ENCODE data around the gene AASDHPPT. TPM values are rescaled to one million over a fixed set of nuclear protein-coding genes. Genes with fewer than 3 reads are reported as not detected.

AASDHPPT gene
- total RNA-seq, 4 donors from 2014 or later = 3.4 to 25.7 (median 14.9) TPM

DNA sequence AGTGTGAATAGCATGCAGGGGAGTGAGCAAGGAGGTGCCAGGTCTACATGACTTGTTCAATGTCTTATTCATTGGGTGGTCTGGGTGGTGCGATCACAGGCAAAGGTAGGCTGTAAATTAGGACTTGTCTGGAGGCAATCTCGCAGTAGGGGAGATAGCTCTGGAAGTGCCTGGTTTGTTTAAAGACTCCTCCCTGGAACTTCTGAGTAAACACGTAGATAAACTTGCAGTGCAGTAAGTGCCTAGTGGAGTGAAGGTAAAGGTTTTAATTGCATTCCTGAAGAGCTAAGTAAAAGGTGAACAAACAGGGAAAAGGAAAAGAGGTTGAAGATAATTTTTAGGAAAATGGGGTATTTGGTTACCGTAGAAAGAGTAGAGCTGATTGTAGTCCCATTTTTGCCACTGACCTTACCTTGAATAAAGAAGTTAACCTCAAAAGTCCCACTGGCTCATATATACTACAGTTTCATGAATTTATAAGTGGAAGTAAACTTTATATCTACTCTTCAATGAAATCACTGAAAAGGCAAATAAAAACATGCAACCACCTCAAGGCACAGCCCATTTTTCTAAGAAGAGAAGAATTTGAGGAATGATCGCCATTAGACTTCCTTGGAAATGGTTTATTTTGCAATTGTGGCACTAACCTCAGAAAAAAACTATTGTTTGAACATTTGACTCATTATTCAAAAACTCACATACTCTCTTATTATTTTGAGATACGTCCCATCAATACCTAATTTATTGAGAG is 44.3 kb downstream of the AASDHPPT start:
- Histone ChIP-seq H3K36me3 (no peaks in the 10 kb centered on the region), H3K27ac (no peak overlapping the region), H3K27me3 (no peaks in the 10 kb centered on the region), H3K9me3 (no peaks in the 10 kb centered on the region), H3K4me1 (no peaks in the 10 kb centered on the region), H3K4me3 (no peak overlapping the region)
- in situ Hi-C loops (cut with MboI; ENCODE audit: low pct_ligation_motif_present in 1 of 4, low pct_unique_long_range_greater_than_20kb in 1 of 4, low sequenced_read_pairs in 3 of 4) = no loop called here
- intact Hi-C loops (cut with DNase I; ENCODE audit: low total_unique reads) = no loop called here
- 46 to 56% methylated on average over 6 of the region's 6 CpGs for WGBS, 2 donors (ENCODE audit: low coverage in 1 of 2)
- no peak for TF ChIP-seq POLR2A (IDR thresholded peaks at IDR 0.05)
- DNase-seq = no peak

DNA sequence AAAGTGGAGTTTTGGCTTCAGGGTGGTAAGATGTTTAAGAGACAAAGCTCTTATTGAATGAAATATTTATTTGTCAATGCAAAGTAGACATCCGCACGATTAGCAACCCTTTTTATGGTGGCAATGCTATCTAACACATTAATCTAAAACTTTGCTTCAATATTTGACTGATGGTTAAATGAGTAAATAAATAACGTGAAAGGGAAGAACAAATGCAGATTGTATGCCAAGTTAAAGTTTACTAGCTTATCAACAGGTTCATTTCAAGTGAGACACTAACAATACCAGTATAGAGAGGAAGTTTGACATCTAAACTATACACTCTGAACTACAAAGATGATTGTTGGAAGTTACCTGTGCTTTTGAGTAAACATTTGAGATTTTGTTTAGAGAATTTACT is 50.1 kb downstream of the AASDHPPT start:
- no peak overlapping the region for H3K4me3 ChIP-seq
- in situ Hi-C loops (cut with MboI; ENCODE audit: low pct_ligation_motif_present in 1 of 4, low pct_unique_long_range_greater_than_20kb in 1 of 4, low sequenced_read_pairs in 3 of 4) (no loop called here), intact Hi-C loops (cut with DNase I; ENCODE audit: low total_unique reads) (no loop called here)
- 31 to 40% methylated on average over 3 of the region's 3 CpGs for WGBS, 2 donors (ENCODE audit: low coverage in 1 of 2)
- H3K9me3 ChIP-seq = no peaks in the 10 kb centered on the region
- no peak overlapping the region for H3K27ac ChIP-seq
- no peaks in the 10 kb centered on the region for H3K36me3 ChIP-seq
- DNase-seq = no peak
- no peak for TF ChIP-seq POLR2AphosphoS5 (IDR thresholded peaks at IDR 0.05)
- no peak for TF ChIP-seq POLR2A (IDR thresholded peaks at IDR 0.05)
- no peak for TF ChIP-seq EP300 (IDR thresholded peaks at IDR 0.05; ENCODE audit: low read depth)
- TF ChIP-seq, protein P1, sequence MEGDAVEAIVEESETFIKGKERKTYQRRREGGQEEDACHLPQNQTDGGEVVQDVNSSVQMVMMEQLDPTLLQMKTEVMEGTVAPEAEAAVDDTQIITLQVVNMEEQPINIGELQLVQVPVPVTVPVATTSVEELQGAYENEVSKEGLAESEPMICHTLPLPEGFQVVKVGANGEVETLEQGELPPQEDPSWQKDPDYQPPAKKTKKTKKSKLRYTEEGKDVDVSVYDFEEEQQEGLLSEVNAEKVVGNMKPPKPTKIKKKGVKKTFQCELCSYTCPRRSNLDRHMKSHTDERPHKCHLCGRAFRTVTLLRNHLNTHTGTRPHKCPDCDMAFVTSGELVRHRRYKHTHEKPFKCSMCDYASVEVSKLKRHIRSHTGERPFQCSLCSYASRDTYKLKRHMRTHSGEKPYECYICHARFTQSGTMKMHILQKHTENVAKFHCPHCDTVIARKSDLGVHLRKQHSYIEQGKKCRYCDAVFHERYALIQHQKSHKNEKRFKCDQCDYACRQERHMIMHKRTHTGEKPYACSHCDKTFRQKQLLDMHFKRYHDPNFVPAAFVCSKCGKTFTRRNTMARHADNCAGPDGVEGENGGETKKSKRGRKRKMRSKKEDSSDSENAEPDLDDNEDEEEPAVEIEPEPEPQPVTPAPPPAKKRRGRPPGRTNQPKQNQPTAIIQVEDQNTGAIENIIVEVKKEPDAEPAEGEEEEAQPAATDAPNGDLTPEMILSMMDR (IDR thresholded peaks at IDR 0.05) = no peak
- no peaks in the 10 kb centered on the region for H3K27me3 ChIP-seq
- no peaks in the 10 kb centered on the region for H3K4me1 ChIP-seq

DNA sequence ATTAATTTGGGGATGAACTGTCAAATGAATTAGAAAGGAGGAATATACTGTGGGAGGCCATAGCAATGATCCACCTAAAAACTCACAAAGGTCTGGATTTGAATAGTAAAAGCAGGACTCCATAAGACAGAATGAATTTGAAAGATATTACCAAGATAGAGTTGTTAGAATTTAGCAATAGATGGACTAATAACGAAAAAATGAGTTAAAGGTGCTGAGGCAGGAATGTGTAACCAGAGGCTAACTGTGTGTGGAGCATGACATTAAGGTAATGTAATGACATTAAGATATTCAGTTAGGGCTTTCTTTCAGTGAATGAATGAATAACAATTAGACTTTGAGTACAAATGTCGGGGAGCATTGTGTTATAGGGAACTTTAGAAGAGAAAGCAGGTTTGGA is 51.3 kb downstream of the AASDHPPT start:
- Histone ChIP-seq H3K9me3 (no peaks in the 10 kb centered on the region), H3K27me3 (no peaks in the 10 kb centered on the region), H3K36me3 (no peaks in the 10 kb centered on the region), H3K4me1 (no peaks in the 10 kb centered on the region), H3K27ac (no peak overlapping the region), H3K4me3 (no peak overlapping the region)
- DNase-seq = no peak
- TF ChIP-seq, protein P1 (IDR thresholded peaks at IDR 0.05) = no peak
- TF ChIP-seq POLR2A (IDR thresholded peaks at IDR 0.05) (no peak), EP300 (IDR thresholded peaks at IDR 0.05; ENCODE audit: low read depth) (no peak), POLR2AphosphoS5 (IDR thresholded peaks at IDR 0.05) (no peak)
- in situ Hi-C loops (cut with MboI; ENCODE audit: low pct_ligation_motif_present in 1 of 4, low pct_unique_long_range_greater_than_20kb in 1 of 4, low sequenced_read_pairs in 3 of 4) (no loop called here), intact Hi-C loops (cut with DNase I; ENCODE audit: low total_unique reads) (no loop called here)
- WGBS, 2 donors (ENCODE audit: low coverage in 1 of 2) = 62 to 65% methylated on average over 2 of the region's 2 CpGs

DNA sequence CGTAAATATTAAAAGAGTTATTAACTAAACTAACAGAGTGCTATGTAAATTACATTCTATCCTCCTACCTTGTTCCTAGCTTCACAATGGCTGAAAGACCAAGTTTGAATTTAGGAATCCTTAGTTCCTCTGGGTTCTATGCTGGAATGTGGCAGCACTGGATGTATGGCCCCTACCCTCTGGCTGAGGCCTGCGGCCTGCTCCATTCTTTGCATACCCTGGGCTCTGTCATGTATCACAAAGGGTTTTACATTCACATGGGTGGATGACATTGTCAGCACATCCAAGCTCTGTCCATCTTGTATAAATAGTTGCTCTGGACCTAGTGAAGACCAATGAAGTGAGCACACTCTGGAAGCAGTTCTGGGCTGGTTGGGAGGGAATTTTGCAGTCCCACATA is 54.5 kb downstream of the AASDHPPT start:
- intact Hi-C loops (cut with DNase I; ENCODE audit: low total_unique reads) = no loop called here
- 90% methylated on average over 2 of the region's 2 CpGs for WGBS, 2 donors (ENCODE audit: low coverage in 1 of 2)
- TF ChIP-seq, protein P1 (IDR thresholded peaks at IDR 0.05) = no peak
- Histone ChIP-seq H3K9me3 (no peaks in the 10 kb centered on the region), H3K27me3 (no peaks in the 10 kb centered on the region), H3K4me3 (no peak overlapping the region), H3K27ac (no peak overlapping the region), H3K4me1 (no peaks in the 10 kb centered on the region), H3K36me3 (no peaks in the 10 kb centered on the region)
- in situ Hi-C loops (cut with MboI; ENCODE audit: low pct_ligation_motif_present in 1 of 4, low pct_unique_long_range_greater_than_20kb in 1 of 4, low sequenced_read_pairs in 3 of 4) = no loop called here
- no peak for DNase-seq
